Spleen (tissue), 11 donors: ENCODE measurements around the gene ANKRD50. TPM values are rescaled to one million over a fixed set of nuclear protein-coding genes. Genes with fewer than 3 reads are reported as not detected.

Source experiments
- DNase-seq: peaks from one replicate; pipeline ENCODE4 v3.0.0-alpha.2; 2020
- H3K27ac ChIP-seq, 8 donors: fragments of 200-600 bp; sonication (generic) in 7 of 8; 1 replicate in 4 of 8; 2 replicates in 4 of 8; pipeline versions ENCODE4 v1.5.0 to v1.8.0; 2016 to 2021; ENCODE audit warnings: inconsistent platforms in 4 of 8, mild to moderate bottlenecking in 4 of 8, moderate library complexity in 1 of 8
- H3K27me3 ChIP-seq, 7 donors: fragments of 200-600 bp; sonication (generic) in 6 of 7; replicated peaks in 1 of 7; 1 replicate in 4 of 7; 2 replicates in 3 of 7; pipeline versions ENCODE4 v1.5.0 to v1.8.0; 2016 to 2021; ENCODE audit warnings: inconsistent platforms in 3 of 7, mild to moderate bottlenecking in 1 of 7
- H3K36me3 ChIP-seq, 6 donors: fragments of 200-600 bp; sonication (generic) in 5 of 6; 1 replicate in 4 of 6; 2 replicates in 2 of 6; pipeline versions ENCODE4 v1.5.0 to v1.8.0; 2016 to 2021; ENCODE audit warnings: inconsistent platforms in 2 of 6
- H3K4me1 ChIP-seq, 6 donors: fragments of 200-600 bp; sonication (generic) in 5 of 6; 1 replicate in 3 of 6; 2 replicates in 3 of 6; pipeline versions ENCODE4 v1.5.0 to v1.8.0; 2016 to 2021; ENCODE audit warnings: inconsistent platforms in 3 of 6
- H3K4me3 ChIP-seq, 8 donors: fragments of 200-600 bp; sonication (generic) in 7 of 8; 1 replicate in 4 of 8; 2 replicates in 4 of 8; pipeline versions ENCODE4 v1.5.0 to v1.8.0; 2016 to 2021; ENCODE audit warnings: inconsistent platforms in 4 of 8, mild to moderate bottlenecking in 4 of 8, moderate library complexity in 2 of 8
- H3K9me3 ChIP-seq, 8 donors: fragments of 200-600 bp; sonication (generic) in 7 of 8; 1 replicate in 4 of 8; 2 replicates in 4 of 8; pipeline versions ENCODE4 v1.5.0 to v1.8.0; 2016 to 2021; ENCODE audit warnings: inconsistent platforms in 4 of 8
- CTCF ChIP-seq, 11 experiments: fragments of 200-600 bp in 7 of 11; fragments of 450-650 bp in 4 of 11; sonication (generic) in 4 of 11; IDR thresholded peaks in 8 of 11; conservative IDR thresholded peaks in 3 of 11; 1 replicate in 7 of 11; 2 replicates in 4 of 11; pipeline versions ENCODE4 v1.4.0 to v1.8.0; 2016 to 2021; ENCODE audit warnings: antibody characterized with exemption in 11 of 11, inconsistent platforms in 4 of 11, mild to moderate bottlenecking in 1 of 11
- POLR2A ChIP-seq, 3 donors: fragments of 450-650 bp; IDR thresholded peaks; one replicate each; pipeline ENCODE4 v1.5.1; 2017; ENCODE audit warnings: antibody characterized with exemption in 3 of 3, mild to moderate bottlenecking in 1 of 3
- POLR2AphosphoS5 ChIP-seq, 3 donors: sonication (generic); formaldehyde crosslinking; IDR thresholded peaks; one replicate each; pipeline ENCODE4 v1.5.1; 2017; ENCODE audit warnings: antibody characterized with exemption in 3 of 3
- WGBS, 5 donors: extraction: QIAGEN DNeasy Blood & Tissue Kit in 3 of 5; methylation state at CpG; one replicate each; pipeline versions ENCODE4 v1.1.5 to v1.1.7; 2013 to 2018; 5-methylcytosine and 5-hydroxymethylcytosine counted together
- intact Hi-C: fragments of 100-400 bp; cut with DNase I; formaldehyde crosslinking; loops from one replicate; pipeline ENCODE4 v1.15.0; 2023; ENCODE audit warnings: low total_unique reads
- polyA plus RNA-seq, 3 donors: library from polyadenylated mRNA; stranded (reverse); fragments of 200-250 nt; gene quantifications; one replicate each; pipeline ENCODE4 v1.2.1, GENCODE V29; 2013
- total RNA-seq, 7 donors: library from RNA; depleted of rRNA in 3 of 7; stranded (reverse); fragments of >200 nt in 3 of 7; fragmentation: NEBNext Ultra II Directional in 4 of 7; extraction: Animal tissue kit (Norgen Biotek cat#: 25700) in 4 of 7; gene quantifications; one replicate each; pipeline versions ENCODE4 v1.1.0 to v1.2.1, GENCODE V29; 2016 to 2021
- donor health status: healthy with polysubstance abuse.
- donor health status: DM: no; HTN: no; CAD: no; lungs with moderate emphysema.
- donor health status: DM: no; HTN: no; CAD: no.
- donor health status: Bipolar disorder and iron deficiency.
- donor health status: healthy.
- donor health status: DM: no; HTN: no; CAD: no.
- donor health status: DM: yes; HTN: yes; CAD: no.

ANKRD50 gene
- total and polyA plus RNA-seq, 10 donors = 0.52 to 11.9 (median 9.0) TPM

- H3K9me3 ChIP-seq = no peaks in the 10 kb centered on the region
- no peaks in the 10 kb centered on the region for H3K4me1 ChIP-seq
- TF ChIP-seq POLR2A (IDR thresholded peaks at IDR 0.05) (no peak), CTCF (IDR thresholded peaks at IDR 0.05 in 8 of 11, conservative IDR thresholded peaks at IDR 0.05 in 3 of 11) (no peak), POLR2AphosphoS5 (IDR thresholded peaks at IDR 0.05) (no peak)
- WGBS, 5 donors = 80 to 89% (median 86%) methylated on average over 3 of the region's 3 CpGs
- intact Hi-C loops = no loop called here
- no peaks in the 10 kb centered on the region for H3K27me3 ChIP-seq
- no peak overlapping the region for H3K27ac ChIP-seq
- H3K36me3 ChIP-seq = no peaks in the 10 kb centered on the region
- no peak overlapping the region for H3K4me3 ChIP-seq
- DNase-seq = no peak
Observed at GRCh38 chr4:124684301-124684700, 28.2 kb downstream of the ANKRD50 start.

- H3K36me3 ChIP-seq = peaks cover 0 to 7% (median 0%) of the 10 kb centered on the region in 6 donors
- no peak overlapping the region for H3K27ac ChIP-seq
- no peaks in the 10 kb centered on the region for H3K9me3 ChIP-seq
- TF ChIP-seq POLR2AphosphoS5 (IDR thresholded peaks at IDR 0.05) = no peak
- no peak for TF ChIP-seq CTCF (IDR thresholded peaks at IDR 0.05 in 8 of 11, conservative IDR thresholded peaks at IDR 0.05 in 3 of 11)
- TF ChIP-seq POLR2A (IDR thresholded peaks at IDR 0.05) = no peak
- intact Hi-C loops = no loop called here
- H3K4me3 ChIP-seq = no peak overlapping the region
- WGBS, 5 donors = 92 to 95% (median 93%) methylated on average over 2 of the region's 2 CpGs
- H3K27me3 ChIP-seq = no peaks in the 10 kb centered on the region
- no peaks in the 10 kb centered on the region for H3K4me1 ChIP-seq
- no peak for DNase-seq
Observed at GRCh38 chr4:124682384-124682783, 30.1 kb downstream of the ANKRD50 start.

- WGBS, 5 donors = 82 to 94% (median 87%) methylated on average over 2 of the region's 2 CpGs
- Histone ChIP-seq H3K4me3 (no peak overlapping the region), H3K9me3 (no peaks in the 10 kb centered on the region), H3K4me1 (no peaks in the 10 kb centered on the region), H3K36me3 (peaks cover 0 to 27% (median 3%) of the 10 kb centered on the region in 6 donors), H3K27ac (no peak overlapping the region), H3K27me3 (no peaks in the 10 kb centered on the region)
- intact Hi-C loops = no loop called here
- no peak for TF ChIP-seq CTCF (IDR thresholded peaks at IDR 0.05 in 8 of 11, conservative IDR thresholded peaks at IDR 0.05 in 3 of 11)
- TF ChIP-seq POLR2A (IDR thresholded peaks at IDR 0.05) = no peak
- TF ChIP-seq POLR2AphosphoS5 (IDR thresholded peaks at IDR 0.05) = no peak
- DNase-seq = no peak
Observed at GRCh38 chr4:124666496-124666895, 46.0 kb downstream of the ANKRD50 start.

GRCh38 chr4:124658795-124659194 is 53.7 kb downstream of the ANKRD50 start:
- 70 to 100% (median 94%) methylated on average over 1 of the region's 1 CpG for WGBS, 5 donors
- Histone ChIP-seq H3K27me3 (no peaks in the 10 kb centered on the region), H3K9me3 (no peaks in the 10 kb centered on the region), H3K4me1 (no peaks in the 10 kb centered on the region), H3K4me3 (no peak overlapping the region), H3K36me3 (no peaks in the 10 kb centered on the region), H3K27ac (no peak overlapping the region)
- intact Hi-C loops = no loop called here
- no peak for DNase-seq
- TF ChIP-seq POLR2AphosphoS5 (IDR thresholded peaks at IDR 0.05) (no peak), CTCF (IDR thresholded peaks at IDR 0.05 in 8 of 11, conservative IDR thresholded peaks at IDR 0.05 in 3 of 11) (no peak), POLR2A (IDR thresholded peaks at IDR 0.05) (no peak)
